Measurements from ENCODE around the gene HOXC5.

Gene HOXC5

GRCh38 chr12:53996240-53997203 is 36.3 kb upstream of the HOXC5 start:
- no peak for DNase-seq

GRCh38 chr12:53997204-53998109 is 35.4 kb upstream of the HOXC5 start:
- no peak for DNase-seq

GRCh38 chr12:53998110-53998899 is 34.5 kb upstream of the HOXC5 start:
- DNase-seq, result no peak

GRCh38 chr12:53998900-53999236 is 34.0 kb upstream of the HOXC5 start:
- DNase-seq, result no peak

GRCh38 chr12:53999559-54000115 is 33.2 kb upstream of the HOXC5 start:
- DNase-seq, result no peak

GRCh38 chr12:54000116-54001114 is 32.4 kb upstream of the HOXC5 start, which contains the start of gene HOXC9:
TSS of gene HOXC9 (plus strand) at chr12:54000161. CDS start at chr12:54000189, 28 bp downstream.
- no peak for DNase-seq

GRCh38 chr12:54001283-54002187 is 31.3 kb upstream of the HOXC5 start:
- no peak for DNase-seq

GRCh38 chr12:54002278-54002914 is 30.5 kb upstream of the HOXC5 start:
- DNase-seq, result no peak

GRCh38 chr12:54002915-54003389 is 29.9 kb upstream of the HOXC5 start:
- no peak for DNase-seq

GRCh38 chr12:54003625-54004024 is 29.2 kb upstream of the HOXC5 start:
- no peak for DNase-seq

- DNase-seq, result no peak
These were observed 28.6 kb upstream of the HOXC5 start for GRCh38 chr12:54004063-54004840.

GRCh38 chr12:54004841-54005530 is 27.9 kb upstream of the HOXC5 start:
- DNase-seq, result no peak

GRCh38 chr12:54005531-54005852 is 27.4 kb upstream of the HOXC5 start:
- no peak for DNase-seq

- DNase-seq, result no peak
These were observed 26.8 kb upstream of the HOXC5 start for GRCh38 chr12:54005853-54006558.

GRCh38 chr12:54006559-54007220 is 26.2 kb upstream of the HOXC5 start:
- no peak for DNase-seq

- DNase-seq, result no peak
These were observed 25.2 kb upstream of the HOXC5 start for GRCh38 chr12:54007538-54008259.
